PFSK-1 (cell line): ENCODE data around the gene NID1.

Source experiments
- FOXP2 ChIP-seq: optimal IDR thresholded peaks from 2 replicates; pipeline ENCODE3; 2011; ENCODE audit warnings: borderline replicate concordance, control low read depth, inconsistent platforms; ENCODE audit not compliant: insufficient read depth; ENCODE audit errors: extremely low read length, extremely low read depth
- POLR2AphosphoS5 ChIP-seq: IDR thresholded peaks from 2 replicates; pipeline ENCODE4 v1.6.1; 2012; ENCODE audit warnings: low read depth, mild to moderate bottlenecking, control low read depth, low read length, moderate library complexity
- REST ChIP-seq, 2 experiments: IDR thresholded peaks; 2 replicates each; pipeline versions ENCODE4 v1.6.1 to v1.8.0; 2011 to 2012; ENCODE audit warnings: low read depth in 2 of 2, low read length in 2 of 2, control low read depth in 1 of 2, inconsistent platforms in 1 of 2, mild to moderate bottlenecking in 1 of 2, moderate library complexity in 1 of 2; ENCODE audit not compliant: insufficient read depth in 1 of 2
- SIN3A ChIP-seq: IDR thresholded peaks from 2 replicates; pipeline ENCODE4 v1.6.1; 2012; ENCODE audit warnings: mild to moderate bottlenecking, low read length, moderate library complexity, borderline replicate concordance; ENCODE audit not compliant: insufficient read depth
- TAF1 ChIP-seq: IDR thresholded peaks from 2 replicates; pipeline ENCODE4 v1.6.1; 2012; ENCODE audit warnings: low read length, control low read depth, borderline replicate concordance; ENCODE audit not compliant: insufficient read depth

Gene NID1

GRCh38 chr1:236107121-236107907 is 42.4 kb upstream of the NID1 start:
- TF ChIP-seq SIN3A (no peak), TAF1 (no peak), FOXP2 (no peak), REST (IDR thresholded peaks at IDR 0.05; ENCODE audit: insufficient read depth in 1 of 2, low read depth in 2 of 2, low read length in 2 of 2) (no peak), POLR2AphosphoS5 (no peak)

GRCh38 chr1:236103646-236104218 is 38.8 kb upstream of the NID1 start:
- no peak for TF ChIP-seq POLR2AphosphoS5
- TF ChIP-seq SIN3A = no peak
- TF ChIP-seq FOXP2 = no peak
- TF ChIP-seq TAF1 = no peak
- no peak for TF ChIP-seq REST (IDR thresholded peaks at IDR 0.05; ENCODE audit: insufficient read depth in 1 of 2, low read depth in 2 of 2, low read length in 2 of 2)

- TF ChIP-seq SIN3A (no peak), FOXP2 (no peak), TAF1 (no peak), POLR2AphosphoS5 (no peak), REST (IDR thresholded peaks at IDR 0.05; ENCODE audit: insufficient read depth in 1 of 2, low read depth in 2 of 2, low read length in 2 of 2) (no peak)
Observed at GRCh38 chr1:236103059-236103458, 38.2 kb upstream of the NID1 start.

- TF ChIP-seq FOXP2 = no peak
- no peak for TF ChIP-seq POLR2AphosphoS5
- no peak for TF ChIP-seq REST (IDR thresholded peaks at IDR 0.05; ENCODE audit: insufficient read depth in 1 of 2, low read depth in 2 of 2, low read length in 2 of 2)
- TF ChIP-seq TAF1 = no peak
- no peak for TF ChIP-seq SIN3A
Observed at GRCh38 chr1:236102611-236103010, 37.7 kb upstream of the NID1 start.
